HG02571 (cell line): ENCODE measurements around the gene RBM39.
"Not testable (repeated sequence)": the region's sequence is repeated elsewhere in the genome, so short reads cannot be mapped to it uniquely, and the experiment has no call there.

Source experiments
- ATAC-seq: cut with Tn5 transposase; IDR thresholded peaks from one replicate; pipeline ENCODE4 v1.9.1; 2021; ENCODE audit warnings: mild to moderate bottlenecking, moderate library complexity; ENCODE audit not compliant: unreplicated experiment

RBM39 gene

DNA sequence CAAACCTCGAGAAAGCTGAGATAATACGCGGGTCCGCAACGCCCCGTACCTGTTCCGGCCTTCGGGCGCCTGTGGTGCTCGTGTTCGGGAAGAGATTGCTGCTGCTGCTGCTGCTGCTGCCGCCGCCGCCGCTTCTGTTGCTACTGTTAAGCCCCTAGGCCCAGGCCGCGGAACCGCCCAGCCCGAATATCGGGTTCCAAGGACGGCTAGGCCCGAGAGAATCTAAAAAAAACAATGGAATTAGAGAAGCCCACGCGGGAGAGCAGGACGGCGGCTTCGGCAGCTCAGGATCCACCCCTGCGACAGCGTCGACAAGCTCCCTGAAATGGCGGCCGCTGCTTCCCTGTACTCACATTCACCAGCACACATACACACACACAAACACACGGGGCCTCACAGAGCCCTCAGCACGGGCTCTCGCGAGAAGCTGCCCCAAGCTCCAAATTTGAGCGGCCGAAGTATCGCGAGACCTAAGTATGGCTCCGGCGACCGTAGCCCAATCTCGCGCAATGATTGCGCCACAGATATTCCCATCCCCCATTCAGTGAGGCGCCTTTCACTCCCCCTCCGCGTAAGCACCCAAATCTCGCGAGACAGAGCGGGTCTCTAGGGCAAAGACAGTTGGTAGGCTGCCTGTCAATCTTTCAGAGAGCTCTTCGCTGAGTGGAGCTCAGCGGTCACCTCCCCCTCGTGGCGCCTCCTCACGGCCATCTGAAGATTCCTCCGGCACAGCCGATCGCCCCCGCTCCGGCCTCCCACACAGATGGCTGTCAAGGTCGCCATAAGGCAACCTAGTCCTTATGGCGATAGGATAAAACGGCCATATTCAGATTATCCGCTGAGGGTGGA lies at the start of gene RBM39:
TSS of gene RBM39 (minus strand) at position 369 of the 849 bp plus-strand sequence. CDS start 1,386 bp downstream, outside the sequence.
- ATAC-seq: peak; percentile 83

DNA sequence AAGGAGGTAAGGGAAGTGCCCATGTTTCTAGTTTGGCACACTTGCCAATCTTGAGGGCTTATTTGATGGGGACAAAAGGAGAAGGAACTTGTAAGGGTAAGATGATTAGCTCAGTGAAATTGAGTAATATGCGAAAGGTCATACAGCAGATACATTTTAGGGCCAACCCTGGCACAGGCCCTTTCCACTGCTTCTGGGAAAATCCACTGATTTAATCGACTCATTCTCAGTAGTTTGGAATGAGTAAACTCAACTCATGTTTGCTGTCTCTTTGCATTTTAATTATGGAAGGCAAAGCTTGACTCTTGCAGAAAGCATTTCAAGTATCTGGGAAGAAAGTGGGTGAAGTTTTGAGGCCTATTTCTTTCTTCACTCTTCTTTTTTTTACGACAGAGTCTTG lies 49.8 kb upstream of the RBM39 start:
- ATAC-seq: no peak

DNA sequence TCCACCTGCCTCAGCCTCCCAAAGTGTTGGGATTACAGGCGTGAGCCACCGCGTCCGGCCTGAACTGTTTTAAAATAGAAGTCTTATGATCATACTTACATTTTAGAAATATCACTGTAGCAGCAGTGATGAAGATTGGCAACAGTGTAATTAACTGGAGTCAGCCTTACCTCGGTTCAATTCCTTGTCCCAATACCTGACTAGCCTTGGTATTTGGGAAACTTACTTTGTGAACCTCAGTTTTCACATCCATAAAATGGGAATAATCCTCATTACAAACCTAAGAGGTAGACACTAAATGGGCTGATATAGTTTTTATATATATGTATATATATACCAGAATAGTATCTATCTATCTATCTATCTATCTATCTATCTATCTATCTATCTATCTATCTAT lies 49.0 kb upstream of the RBM39 start:
- ATAC-seq: no peak

DNA sequence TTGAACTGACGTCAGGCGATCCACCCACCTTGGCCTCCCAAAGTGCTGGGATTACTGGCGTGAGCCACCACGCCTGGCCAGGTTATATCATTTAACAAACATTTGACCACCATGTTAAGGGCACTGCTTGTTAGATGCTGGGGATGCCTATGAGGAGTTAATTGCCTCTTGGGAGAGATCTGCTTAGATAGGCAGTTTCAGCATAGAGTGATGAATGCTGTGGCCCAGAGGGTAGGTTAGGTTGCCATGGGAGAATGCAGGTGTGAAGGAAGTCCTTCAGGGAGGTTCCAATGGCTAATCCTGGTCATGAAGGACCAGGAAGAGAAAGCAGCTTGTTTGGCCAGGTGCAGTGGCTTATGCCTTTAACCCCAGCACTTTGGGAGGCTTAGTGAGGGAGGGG lies 46.7 kb upstream of the RBM39 start:
- no peak for ATAC-seq

DNA sequence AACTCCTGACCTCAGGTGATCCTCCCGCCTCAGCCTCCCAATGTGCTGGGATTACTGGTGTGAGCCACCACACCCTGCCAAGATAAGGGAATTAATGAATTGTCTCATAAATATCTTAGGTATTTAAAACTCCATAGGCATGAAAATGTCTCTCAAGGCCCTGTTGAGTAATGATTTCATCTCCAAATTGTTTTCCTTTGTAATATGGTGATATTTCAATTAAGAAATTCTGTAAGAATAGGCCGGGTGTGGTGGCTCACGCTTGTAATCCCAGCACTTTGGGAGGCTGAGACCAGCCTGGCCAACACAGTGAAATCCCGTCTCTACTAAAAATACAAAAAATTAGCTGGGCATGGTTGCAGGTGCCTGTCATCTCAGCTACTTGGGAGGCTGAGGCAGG lies 43.5 kb upstream of the RBM39 start:
- ATAC-seq: not testable (repeated sequence)

DNA sequence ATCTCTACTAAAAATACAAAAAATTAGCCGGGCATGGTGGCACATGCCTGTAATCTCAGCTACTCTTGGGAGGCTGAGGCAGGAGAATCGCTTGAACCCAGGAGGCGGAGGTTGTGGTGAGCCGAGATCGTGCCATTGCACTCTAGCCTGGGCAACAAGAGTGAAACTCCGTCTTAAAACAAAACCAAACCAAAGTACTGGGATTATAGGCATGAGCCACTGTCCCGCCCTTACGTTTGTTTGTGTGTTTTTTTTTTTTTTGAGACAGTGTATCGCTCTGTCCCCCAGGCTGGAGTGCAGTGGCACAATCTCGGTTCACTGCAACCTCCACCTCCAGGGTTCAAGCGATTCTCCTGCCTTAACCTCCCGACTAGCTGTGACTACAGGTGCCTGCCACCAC lies 41.8 kb upstream of the RBM39 start:
- not testable (repeated sequence) for ATAC-seq

DNA sequence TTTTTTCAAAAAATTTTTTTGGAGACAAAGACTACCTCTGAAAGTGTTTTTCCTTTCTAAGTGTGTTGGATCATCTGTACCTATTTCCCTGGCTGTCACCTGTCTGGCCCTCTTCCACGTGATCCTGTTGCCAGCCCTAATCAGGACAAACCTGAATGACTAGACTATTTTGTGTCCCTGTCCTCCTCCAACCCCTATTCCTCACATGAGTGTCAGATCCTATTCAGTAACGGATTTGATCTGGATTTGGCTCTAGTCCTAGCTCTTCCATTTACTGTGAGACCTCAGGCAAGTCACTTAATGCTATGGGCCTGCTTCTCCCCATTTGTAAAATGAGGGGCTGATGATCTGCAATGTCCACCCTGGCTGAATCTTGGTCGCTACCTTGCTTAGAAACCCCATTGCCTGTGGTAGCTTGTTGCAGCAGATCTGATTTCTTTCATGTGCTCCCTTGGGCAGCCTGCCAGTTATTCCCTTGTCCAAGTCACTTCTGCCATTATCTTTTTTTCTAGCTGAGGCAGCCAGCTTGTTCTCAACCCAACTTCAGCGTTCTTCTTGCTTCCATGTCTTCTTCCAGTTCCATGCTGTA lies 34.5 kb upstream of the RBM39 start:
- ATAC-seq: no peak

DNA sequence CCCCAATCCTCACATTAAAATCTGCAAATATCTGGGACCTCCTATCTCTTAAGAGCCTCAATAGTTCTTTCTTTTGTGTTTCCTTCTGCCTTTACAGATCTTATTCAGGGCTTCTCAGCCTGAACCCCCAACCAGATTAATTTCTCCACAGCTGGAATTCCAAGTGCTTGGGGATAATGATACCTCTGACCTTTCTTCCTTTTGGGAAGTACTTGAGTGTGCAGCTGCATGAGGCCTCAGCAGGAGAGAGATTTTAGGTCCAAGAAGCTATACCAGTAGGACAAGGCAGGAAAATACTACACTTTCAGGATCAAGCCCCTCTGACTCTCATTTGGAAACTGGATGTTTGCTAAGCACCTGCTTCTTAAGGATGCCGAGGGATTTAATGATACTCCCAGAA lies 32.3 kb upstream of the RBM39 start:
- ATAC-seq: no peak

DNA sequence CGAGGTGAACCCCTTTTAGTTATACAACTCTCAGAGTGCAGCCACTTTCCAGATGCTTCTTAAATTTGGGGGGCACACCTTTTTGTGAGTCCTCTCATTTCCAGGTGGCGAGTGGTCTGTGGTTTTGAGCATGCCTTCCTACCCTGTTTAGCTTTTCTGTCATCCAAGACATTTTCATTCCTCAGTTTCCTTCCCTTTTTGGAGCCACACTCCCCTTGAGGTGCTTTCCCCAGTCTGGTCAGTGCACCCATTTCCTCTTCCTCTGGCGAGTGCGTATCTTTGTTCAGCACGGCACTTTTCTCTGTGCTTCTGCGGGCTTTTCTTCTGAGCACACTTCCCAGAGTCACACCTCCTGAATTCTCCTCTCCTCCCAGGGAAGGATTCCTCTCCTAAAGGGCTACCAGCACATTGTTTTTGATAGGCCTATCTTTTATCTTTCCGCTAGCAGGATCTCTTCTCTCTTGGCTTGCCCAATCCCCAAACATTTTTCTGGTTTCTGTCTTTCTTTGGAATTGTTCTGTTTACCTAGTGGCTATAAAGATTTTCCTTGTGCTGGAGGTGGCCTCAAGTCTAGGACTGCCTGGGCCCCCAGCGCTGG lies 31.2 kb upstream of the RBM39 start:
- no peak for ATAC-seq

DNA sequence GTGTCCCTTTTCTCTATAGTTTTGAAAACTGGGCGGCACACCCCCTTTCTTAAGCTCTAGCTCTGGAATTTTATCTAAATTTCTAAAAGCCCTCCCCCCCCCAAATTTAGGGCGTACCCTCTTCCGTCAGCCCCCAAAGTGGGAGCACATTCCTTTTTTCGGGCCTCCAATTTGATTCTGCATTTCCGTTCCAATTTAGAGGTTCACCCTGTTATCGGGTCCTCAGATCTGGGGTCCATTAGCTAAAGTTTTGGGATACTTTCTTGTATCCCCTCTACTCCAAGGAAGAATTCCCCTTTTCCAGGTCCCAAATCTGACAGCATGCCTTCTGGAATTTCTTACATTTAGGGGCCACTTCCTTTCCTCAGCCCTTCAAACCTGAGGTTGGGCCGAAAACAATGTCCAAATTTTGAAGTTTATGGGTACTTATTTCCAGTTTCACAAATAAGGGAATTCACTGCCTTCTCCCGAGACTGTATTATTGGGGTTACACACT lies 30.6 kb upstream of the RBM39 start:
- ATAC-seq: no peak

DNA sequence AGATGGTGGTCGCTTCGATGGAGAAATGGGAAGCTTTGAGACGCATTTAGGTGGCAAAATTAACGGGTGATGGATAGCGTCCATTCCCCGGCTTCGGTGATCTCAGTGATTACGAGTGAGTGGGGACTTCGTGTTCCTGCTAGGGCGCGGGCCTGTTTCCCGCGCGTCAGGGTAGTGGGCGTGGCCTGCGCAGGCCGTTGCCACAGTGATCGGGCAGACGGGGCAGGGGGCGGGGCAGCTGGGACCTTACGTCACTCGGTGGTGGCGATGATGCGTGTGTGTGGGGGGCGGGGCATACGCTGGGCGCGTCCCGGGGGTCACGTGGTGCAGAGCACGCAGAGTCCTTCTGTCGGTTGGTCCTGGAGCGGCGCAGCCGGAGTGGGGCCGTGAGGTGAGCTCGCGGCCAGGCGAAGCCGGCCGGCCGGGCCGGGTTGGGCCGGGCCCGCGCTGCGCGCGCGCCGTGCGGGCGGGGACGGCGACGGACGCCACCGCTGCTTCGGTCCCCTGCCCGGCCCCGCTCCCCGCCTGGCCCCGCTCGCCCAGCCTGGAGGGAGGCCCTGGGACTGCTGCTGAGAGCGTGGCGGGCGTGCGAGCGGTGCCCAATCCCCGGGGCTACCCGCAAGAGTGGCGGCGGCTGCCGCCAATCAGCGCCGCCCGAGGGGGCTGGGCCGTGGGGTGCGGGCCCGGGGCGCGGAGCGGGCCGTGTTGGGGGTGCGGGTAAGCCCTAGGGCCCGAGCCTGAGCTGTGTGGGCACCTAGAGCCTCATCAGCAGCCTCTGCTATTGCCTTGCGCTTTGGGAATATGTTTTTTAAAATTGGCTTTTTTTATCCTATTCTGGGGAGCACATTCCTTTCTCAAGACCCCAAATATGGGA lies 29.9 kb upstream of the RBM39 start, which contains the start of gene PHF20:
TSS of gene PHF20 (plus strand) at position 327 of the 874 bp plus-strand sequence. CDS start 29,508 bp downstream, outside the sequence.
- ATAC-seq: peak; percentile 85

DNA sequence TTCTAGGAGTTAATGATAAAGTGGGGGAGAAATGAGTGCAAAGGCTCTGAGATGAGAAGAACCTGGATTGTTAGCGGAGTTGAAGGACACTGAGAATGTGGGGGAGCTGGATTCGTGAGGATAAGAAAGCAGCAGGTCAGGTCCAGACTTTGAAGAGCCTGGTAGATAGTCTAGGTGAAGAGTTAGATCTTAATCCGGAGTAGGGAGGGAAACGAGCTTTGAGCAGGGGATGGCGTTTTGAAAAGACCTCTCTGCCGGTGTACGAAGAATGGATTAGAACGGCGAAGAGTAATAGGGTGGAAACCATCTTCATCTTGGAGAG lies 29.3 kb upstream of the RBM39 start:
- ATAC-seq: no peak

DNA sequence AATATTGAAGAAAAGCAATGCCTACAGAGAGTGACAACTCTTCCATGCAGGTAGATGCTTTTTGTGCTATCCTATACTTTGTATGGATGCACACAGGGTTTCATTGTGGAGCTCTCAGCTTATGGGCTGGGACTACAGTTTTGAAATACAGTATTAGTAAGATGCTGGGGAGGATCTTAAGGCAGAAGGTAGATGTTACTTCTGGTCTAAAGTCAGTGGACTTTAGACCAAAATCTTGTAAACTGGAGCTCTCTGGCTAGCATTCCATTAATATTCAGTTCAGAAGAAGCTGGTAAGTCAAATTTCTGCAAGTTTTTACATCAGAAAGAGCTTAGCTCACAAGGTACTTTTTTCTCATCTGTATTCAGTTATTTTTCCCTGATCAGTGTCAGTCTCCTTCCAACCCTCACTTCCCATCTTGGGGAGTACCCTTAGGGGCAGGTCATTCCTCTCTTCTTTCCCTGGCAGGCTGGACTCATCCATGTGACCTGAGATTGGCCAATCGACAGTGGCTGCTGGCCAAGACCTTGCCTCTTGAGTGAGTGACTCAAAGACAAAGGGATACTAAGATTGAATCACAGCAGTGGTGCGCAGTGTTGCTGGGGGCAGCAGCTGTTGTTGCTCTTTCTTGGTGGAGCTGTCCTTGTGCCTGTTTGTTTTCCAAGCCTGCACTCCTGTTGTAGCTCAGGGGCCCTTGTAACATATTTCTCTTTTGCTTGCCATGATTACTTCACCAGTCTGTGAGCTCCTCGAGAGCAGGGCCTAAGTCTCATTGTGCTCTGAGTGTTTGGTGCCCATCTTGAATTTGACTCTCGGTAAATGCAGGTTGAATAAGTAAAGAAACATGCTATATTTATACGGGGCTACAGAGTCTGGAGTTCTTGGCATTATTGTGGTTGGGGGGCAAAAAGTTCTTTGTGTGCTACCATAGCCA lies 26.9 kb upstream of the RBM39 start:
- ATAC-seq: no peak

DNA sequence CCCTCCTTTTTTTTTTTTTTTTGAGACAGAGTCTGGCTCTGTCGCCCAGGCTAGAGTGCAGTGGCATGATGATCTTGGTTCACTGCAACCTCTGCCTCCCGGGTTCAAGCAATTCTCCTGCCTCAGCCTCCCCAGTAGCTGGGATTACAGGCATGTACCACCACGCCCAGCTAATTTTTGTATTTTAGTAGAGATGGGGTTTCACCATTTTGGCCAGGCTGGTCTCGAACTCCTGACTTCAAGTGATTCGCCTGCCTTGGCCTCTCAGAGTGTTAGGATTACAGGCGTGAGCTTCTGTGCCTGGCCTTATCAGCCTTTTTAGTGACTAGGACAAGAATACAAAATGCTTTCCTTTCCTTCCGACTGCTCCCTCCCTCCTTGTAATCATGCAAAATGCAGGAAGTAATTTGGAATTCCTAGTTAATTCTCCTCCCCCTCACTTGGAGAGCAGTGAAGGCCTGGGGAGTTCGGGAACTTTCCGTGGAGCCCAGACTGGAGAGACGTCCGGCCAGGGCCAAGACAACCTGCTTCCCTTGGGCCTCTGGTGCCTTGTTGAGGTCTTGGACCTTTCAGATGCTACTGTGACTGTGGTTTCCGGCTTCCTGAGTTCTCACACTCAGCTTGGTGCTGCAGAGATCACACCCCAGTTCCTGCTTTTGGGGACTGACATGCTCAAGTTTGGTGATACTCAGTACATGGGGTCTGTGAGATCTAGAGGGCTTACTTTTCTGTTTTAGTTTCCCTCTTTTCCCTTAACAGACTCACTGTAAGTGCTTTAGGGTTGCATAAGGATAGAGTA lies 25.8 kb upstream of the RBM39 start:
- no peak for ATAC-seq

DNA sequence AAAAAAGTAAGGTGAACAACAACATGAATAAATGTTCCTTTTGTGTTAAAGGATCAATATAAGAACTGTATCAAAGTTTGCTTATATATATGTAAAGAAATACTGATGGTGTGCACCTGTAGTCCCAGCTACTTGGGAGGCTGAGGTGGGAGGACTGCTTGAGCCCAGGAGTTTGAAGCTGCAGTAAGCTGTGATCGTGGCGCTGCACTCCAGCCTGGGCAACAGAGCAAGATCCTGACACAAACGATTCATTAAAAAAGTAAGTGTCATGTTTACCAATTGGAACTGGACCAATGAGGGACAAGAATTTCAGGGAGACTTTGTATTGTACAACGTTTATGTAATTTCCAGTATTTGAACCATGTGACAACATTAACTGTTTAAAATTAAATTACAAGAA lies 24.8 kb upstream of the RBM39 start:
- no peak for ATAC-seq

DNA sequence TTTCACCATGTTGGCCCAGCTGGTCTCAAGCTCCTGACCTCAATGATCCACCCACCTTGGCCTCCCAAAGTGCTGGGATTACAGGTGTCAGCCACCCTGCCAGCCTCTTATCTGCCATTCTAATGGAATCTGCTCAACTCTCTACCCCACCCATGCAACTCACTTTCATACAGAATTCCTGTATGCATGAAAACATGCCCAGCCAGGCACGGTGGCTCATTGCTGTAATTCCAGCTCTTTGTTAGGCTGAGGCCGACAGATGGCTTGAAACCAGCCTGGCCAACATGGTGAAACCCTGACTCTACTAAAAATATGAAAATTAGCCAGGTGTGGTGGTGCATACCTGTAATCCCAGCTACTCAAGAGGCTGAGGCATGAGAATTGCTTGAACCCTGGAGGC lies 22.9 kb upstream of the RBM39 start:
- ATAC-seq: not testable (repeated sequence)

DNA sequence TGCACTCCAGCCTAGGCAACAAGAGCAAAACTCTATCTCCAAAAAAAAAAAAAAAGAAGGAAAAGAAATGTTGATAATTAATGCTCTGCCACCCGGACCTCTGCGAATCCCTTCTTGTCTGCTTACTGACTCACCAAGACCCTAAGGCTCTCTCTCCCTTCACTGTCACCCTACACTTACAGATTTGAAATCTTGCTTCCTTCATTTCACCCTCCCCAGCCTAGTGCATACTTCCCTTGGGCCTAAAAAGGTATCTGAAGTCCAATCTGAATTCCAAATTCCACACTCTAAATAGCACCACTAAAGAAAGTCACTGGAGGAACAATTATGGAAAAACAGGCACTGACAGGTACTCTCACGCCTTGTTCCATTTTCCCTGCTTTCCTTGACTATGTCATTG lies 20.4 kb upstream of the RBM39 start:
- no peak for ATAC-seq

DNA sequence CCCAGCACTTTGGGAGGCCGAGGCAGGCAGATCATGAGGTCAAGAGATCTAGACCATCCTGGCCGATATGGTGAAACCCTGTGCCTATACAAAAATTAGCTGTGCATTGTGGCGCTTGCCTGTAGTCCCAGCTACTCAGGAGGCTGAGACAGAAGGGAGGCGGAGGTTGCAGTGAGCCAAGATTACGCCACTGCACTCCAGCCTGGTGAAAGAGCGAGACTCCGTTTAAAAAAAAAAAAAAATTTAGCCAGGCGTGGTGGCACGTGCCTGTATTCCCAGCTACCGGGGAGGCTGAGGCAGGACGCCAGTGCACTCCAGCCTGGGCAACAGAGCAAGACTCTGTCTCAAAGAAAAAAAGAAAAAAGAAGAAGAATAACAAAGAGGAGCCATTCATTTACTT lies 19.5 kb upstream of the RBM39 start:
- ATAC-seq: not testable (repeated sequence)

DNA sequence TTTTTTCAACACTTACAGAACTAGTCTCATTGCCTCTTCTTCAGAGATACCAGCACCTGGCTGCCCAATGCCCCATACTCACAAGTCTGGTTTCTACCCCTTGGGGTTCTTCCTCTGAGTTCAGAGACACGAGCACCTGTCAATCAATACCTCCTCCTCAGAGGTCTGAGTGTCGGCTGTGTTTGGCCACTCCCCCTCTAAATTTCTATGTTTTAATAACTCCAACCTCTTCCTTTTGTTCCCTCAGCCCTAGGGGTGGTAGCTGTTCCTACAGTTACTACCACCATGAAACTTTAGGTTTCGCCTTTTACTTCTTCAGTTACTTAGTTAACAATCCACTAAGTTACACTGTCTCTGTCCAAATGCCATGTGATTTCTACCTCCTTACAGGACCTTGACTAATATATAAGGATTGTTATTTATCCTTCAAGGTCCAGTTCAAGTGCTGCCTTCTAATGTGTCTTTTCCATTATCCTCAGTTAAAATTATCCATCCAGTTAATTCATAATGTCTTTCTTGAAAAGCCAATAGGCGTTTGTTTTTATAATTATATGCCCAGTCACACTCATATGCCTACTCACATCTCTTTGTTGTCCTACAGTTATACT lies 15.1 kb upstream of the RBM39 start:
- no peak for ATAC-seq
